GM23338 (cell line): ENCODE measurements around the gene PIGR. TPM values are rescaled to one million over a fixed set of nuclear protein-coding genes. Genes with fewer than 3 reads are reported as not detected.

Source experiments
- ATAC-seq: fragments of 200-7000 bp; cut with Tn5 transposase; 3 replicates; pipeline ENCODE4 v1.9.1; 2020
- DNase-seq: peaks from one replicate; pipeline ENCODE4 v3.0.0-alpha.2; 2015; ENCODE audit warnings: low spot score
- H2AFZ ChIP-seq: fragments of 200-600 bp; sonication (generic); 2 replicates; pipeline ENCODE4 v1.8.0; 2016; ENCODE audit warnings: antibody characterized with exemption, mild to moderate bottlenecking, moderate library complexity
- H3F3A ChIP-seq: fragments of 200-600 bp; sonication (generic); replicated peaks from 2 replicates; pipeline ENCODE4 v1.8.0; 2017; ENCODE audit warnings: antibody characterized with exemption, mixed run types, low read depth
- H3K27ac ChIP-seq: fragments of 200-600 bp; sonication (generic); 2 replicates; pipeline ENCODE4 v1.6.1; 2016; ENCODE audit warnings: low read depth
- H3K27me3 ChIP-seq: fragments of 200-600 bp; sonication (generic); 2 replicates; pipeline ENCODE4 v1.8.0; 2016; ENCODE audit warnings: mild to moderate bottlenecking, mixed run types, moderate library complexity; ENCODE audit not compliant: insufficient read depth
- H3K36me3 ChIP-seq: fragments of 200-600 bp; sonication (generic); 2 replicates; pipeline ENCODE4 v1.8.0; 2016; ENCODE audit warnings: mild to moderate bottlenecking; ENCODE audit not compliant: insufficient read depth
- H3K4me1 ChIP-seq: fragments of 200-600 bp; sonication (generic); 2 replicates; pipeline ENCODE4 v1.8.0; 2016; ENCODE audit warnings: mild to moderate bottlenecking, moderate library complexity; ENCODE audit not compliant: insufficient read depth
- H3K4me2 ChIP-seq: fragments of 200-600 bp; sonication (generic); 2 replicates; pipeline ENCODE4 v1.7.1; 2017; ENCODE audit warnings: mixed run types
- H3K4me3 ChIP-seq: fragments of 200-600 bp; sonication (generic); 2 replicates; pipeline ENCODE4 v1.6.1; 2016; ENCODE audit warnings: mixed run types
- H3K79me2 ChIP-seq: fragments of 200-600 bp; sonication (generic); replicated peaks from 2 replicates; pipeline ENCODE4 v1.8.0; 2017; ENCODE audit warnings: mild to moderate bottlenecking; ENCODE audit not compliant: insufficient read depth
- H3K9me2 ChIP-seq: fragments of 200-600 bp; sonication (generic); 2 replicates; pipeline ENCODE4 v1.8.0; 2017; ENCODE audit not compliant: insufficient read depth
- H4K20me1 ChIP-seq: fragments of 200-600 bp; sonication (generic); replicated peaks from 2 replicates; pipeline ENCODE4 v1.8.0; 2017; ENCODE audit warnings: mild to moderate bottlenecking; ENCODE audit not compliant: insufficient read depth
- H3K27ac Mint-ChIP-seq: 2 replicates; pipeline ENCODE4 v1.8.0; 2020; ENCODE audit warnings: inconsistent platforms, mild to moderate bottlenecking, moderate library complexity, mixed read lengths
- H3K27me3 Mint-ChIP-seq: 3 replicates; pipeline ENCODE4 v1.8.0; 2022; ENCODE audit warnings: low read depth, mild to moderate bottlenecking, moderate library complexity, mixed read lengths, inconsistent platforms; ENCODE audit not compliant: insufficient read depth, poor library complexity
- H3K36me3 Mint-ChIP-seq: 3 replicates; pipeline ENCODE4 v1.8.0; 2021; ENCODE audit warnings: low read depth, mild to moderate bottlenecking, inconsistent platforms, moderate library complexity, mixed read lengths
- H3K4me1 Mint-ChIP-seq: 3 replicates; pipeline ENCODE4 v1.8.0; 2020; ENCODE audit warnings: mild to moderate bottlenecking, inconsistent platforms, mixed read lengths
- H3K4me3 Mint-ChIP-seq: 3 replicates; pipeline ENCODE4 v1.8.0; 2021; ENCODE audit warnings: moderate library complexity, mild to moderate bottlenecking, inconsistent platforms, mixed read lengths
- H3K9me3 Mint-ChIP-seq: 3 replicates; pipeline ENCODE4 v1.8.0; 2020; ENCODE audit warnings: moderate library complexity, mild to moderate bottlenecking, inconsistent platforms, mixed read lengths
- CREB1 ChIP-seq: fragments of 250-450 bp; sonication (Bioruptor Pico); IDR thresholded peaks from 2 replicates; pipeline ENCODE4 v1.5.0; 2020; ENCODE audit warnings: low read depth, mild to moderate bottlenecking, moderate library complexity
- EZH2 ChIP-seq: fragments of 200-600 bp; sonication (generic); IDR thresholded peaks from one replicate; pipeline ENCODE4 v1.8.0; 2017; ENCODE audit warnings: antibody characterized with exemption, mild to moderate bottlenecking, low read depth; ENCODE audit not compliant: unreplicated experiment
- EZH2phosphoT487 ChIP-seq: fragments of 200-600 bp; sonication (generic); IDR thresholded peaks from one replicate; pipeline ENCODE4 v1.8.1; 2018; ENCODE audit warnings: antibody characterized with exemption; ENCODE audit not compliant: unreplicated experiment
- JUNB ChIP-seq: IDR thresholded peaks from one replicate; pipeline ENCODE4 v1.6.1; 2016; ENCODE audit warnings: antibody characterized with exemption; ENCODE audit not compliant: unreplicated experiment
- NANOG ChIP-seq: IDR thresholded peaks from 2 replicates; pipeline ENCODE4 v1.6.1; 2016; ENCODE audit warnings: antibody characterized with exemption, borderline replicate concordance
- POLR2AphosphoS5 ChIP-seq: IDR thresholded peaks from 2 replicates; pipeline ENCODE4 v1.6.1; 2016; ENCODE audit warnings: antibody characterized with exemption, low read depth
- STAT1 ChIP-seq: IDR thresholded peaks from one replicate; pipeline ENCODE4 v1.6.1; 2016; ENCODE audit warnings: antibody characterized with exemption; ENCODE audit not compliant: unreplicated experiment
- ZNF114 ChIP-seq: fragments of 250-450 bp; sonication (Bioruptor Pico); IDR thresholded peaks from 2 replicates; pipeline ENCODE4 v1.5.0; 2020; ENCODE audit warnings: mild to moderate bottlenecking, moderate library complexity
- ZNF331 ChIP-seq: fragments of 250-450 bp; sonication (Bioruptor Pico); IDR thresholded peaks from 2 replicates; pipeline ENCODE4 v1.5.0; 2020; ENCODE audit warnings: low read depth, mild to moderate bottlenecking, moderate library complexity
- polyA plus RNA-seq: library from polyadenylated mRNA; unstranded; fragments of >200 nt; fragmentation: Nextera tagmentation; extraction: Ambion mirVana; gene quantifications from 2 replicates; pipeline ENCODE4 v1.2.1, GENCODE V29; 2016
- total RNA-seq: library from RNA; depleted of rRNA; stranded (reverse); fragments of >200 nt; shearing (Covaris generic); gene quantifications from 2 replicates; pipeline ENCODE4 v1.2.3, GENCODE V29; 2014
- TF ChIP-seq, protein P1 (sequence below): IDR thresholded peaks from one replicate; pipeline ENCODE4 v1.6.1; 2018; ENCODE audit warnings: antibody characterized with exemption; ENCODE audit not compliant: unreplicated experiment
- TF ChIP-seq, protein P2 (sequence below): IDR thresholded peaks from 2 replicates; pipeline ENCODE4 v1.6.1; 2016; ENCODE audit warnings: antibody characterized with exemption
- TF ChIP-seq, protein P3 (sequence below), 2 experiments: fragments of 200-600 bp in 1 of 2; sonication (generic) in 1 of 2; conservative IDR thresholded peaks; 2 replicates each; pipeline versions ENCODE4 v1.5.1 to v1.6.1; 2016 to 2017; ENCODE audit warnings: antibody characterized with exemption in 2 of 2, low read depth in 2 of 2, mild to moderate bottlenecking in 2 of 2, moderate library complexity in 1 of 2

PIGR gene
- total and polyA plus RNA-seq, 2 experiments from 2014 or later = not detected

DNA sequence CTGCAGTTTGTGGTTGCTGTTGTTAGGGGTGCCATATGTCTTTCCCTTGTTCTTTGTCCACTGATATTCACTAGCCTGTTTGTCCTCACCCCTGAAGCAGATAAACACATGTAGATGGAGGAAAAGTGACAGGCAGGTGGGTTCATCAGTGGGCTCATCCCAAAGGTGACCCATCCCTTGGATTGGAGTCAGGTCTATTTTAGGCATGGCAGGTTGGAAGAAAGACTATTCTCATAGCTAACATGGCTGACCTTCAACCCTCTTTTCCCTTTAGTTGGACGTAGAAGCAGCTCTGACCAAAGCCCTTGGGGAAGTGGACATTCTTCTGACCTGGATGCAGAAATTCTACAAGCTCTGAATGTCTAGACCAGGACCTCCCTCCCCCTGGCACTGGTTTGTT, 43.6 kb downstream of the PIGR start (continued):
- TF ChIP-seq, protein P1, sequence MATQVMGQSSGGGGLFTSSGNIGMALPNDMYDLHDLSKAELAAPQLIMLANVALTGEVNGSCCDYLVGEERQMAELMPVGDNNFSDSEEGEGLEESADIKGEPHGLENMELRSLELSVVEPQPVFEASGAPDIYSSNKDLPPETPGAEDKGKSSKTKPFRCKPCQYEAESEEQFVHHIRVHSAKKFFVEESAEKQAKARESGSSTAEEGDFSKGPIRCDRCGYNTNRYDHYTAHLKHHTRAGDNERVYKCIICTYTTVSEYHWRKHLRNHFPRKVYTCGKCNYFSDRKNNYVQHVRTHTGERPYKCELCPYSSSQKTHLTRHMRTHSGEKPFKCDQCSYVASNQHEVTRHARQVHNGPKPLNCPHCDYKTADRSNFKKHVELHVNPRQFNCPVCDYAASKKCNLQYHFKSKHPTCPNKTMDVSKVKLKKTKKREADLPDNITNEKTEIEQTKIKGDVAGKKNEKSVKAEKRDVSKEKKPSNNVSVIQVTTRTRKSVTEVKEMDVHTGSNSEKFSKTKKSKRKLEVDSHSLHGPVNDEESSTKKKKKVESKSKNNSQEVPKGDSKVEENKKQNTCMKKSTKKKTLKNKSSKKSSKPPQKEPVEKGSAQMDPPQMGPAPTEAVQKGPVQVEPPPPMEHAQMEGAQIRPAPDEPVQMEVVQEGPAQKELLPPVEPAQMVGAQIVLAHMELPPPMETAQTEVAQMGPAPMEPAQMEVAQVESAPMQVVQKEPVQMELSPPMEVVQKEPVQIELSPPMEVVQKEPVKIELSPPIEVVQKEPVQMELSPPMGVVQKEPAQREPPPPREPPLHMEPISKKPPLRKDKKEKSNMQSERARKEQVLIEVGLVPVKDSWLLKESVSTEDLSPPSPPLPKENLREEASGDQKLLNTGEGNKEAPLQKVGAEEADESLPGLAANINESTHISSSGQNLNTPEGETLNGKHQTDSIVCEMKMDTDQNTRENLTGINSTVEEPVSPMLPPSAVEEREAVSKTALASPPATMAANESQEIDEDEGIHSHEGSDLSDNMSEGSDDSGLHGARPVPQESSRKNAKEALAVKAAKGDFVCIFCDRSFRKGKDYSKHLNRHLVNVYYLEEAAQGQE = no peak
- TF ChIP-seq JUNB (no peak), ZNF114 (CRISPR knock-in tag) (no peak), POLR2AphosphoS5 (no peak), CREB1 (CRISPR knock-in tag) (no peak), EZH2 (no peak)

DNA sequence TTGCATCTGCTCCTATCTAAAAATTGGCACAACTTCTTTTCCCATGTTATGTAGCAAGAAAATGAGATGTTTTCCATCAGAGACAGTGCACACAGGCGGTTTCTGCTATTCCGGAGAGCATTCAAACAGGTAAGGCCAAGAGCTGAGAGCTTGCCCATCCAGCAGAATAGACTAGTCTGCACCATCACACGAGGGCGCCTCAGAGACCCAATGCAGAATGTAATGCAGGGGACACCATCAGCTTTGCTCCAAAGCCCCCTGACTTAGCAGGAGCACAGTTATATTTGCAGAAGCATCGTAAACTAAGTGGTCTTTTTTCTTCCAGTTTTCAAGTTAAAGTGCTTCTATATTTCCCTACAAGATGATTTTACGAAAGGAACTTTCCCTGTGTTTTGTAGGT, 44.3 kb downstream of the PIGR start:
- Mint-ChIP-seq H3K4me3 (no peak overlapping the region), H3K9me3 (no peaks in the 10 kb centered on the region), H3K27me3 (peaks cover 5% of the 10 kb centered on the region), H3K27ac (no peak overlapping the region), H3K36me3 (no peaks in the 10 kb centered on the region), H3K4me1 (peaks cover 4% of the 10 kb centered on the region; the same call in 2 of the 3 replicates)
- Histone ChIP-seq H3K9me2 (no peaks in the 10 kb centered on the region), H3K27me3 (no peaks in the 10 kb centered on the region), H3K4me2 (no peak overlapping the region), H3K27ac (no peak overlapping the region), H3F3A (no peaks in the 10 kb centered on the region), H4K20me1 (no peaks in the 10 kb centered on the region), H2AFZ (no peak overlapping the region), H3K36me3 (no peaks in the 10 kb centered on the region), H3K4me1 (no peaks in the 10 kb centered on the region), H3K4me3 (no peak overlapping the region), H3K79me2 (no peaks in the 10 kb centered on the region)
- ATAC-seq (no peak), DNase-seq (no peak)
- TF ChIP-seq POLR2AphosphoS5 (no peak), ZNF331 (CRISPR knock-in tag) (no peak), EZH2phosphoT487 (no peak), NANOG (no peak), STAT1 (no peak), JUNB (no peak)
- TF ChIP-seq, protein P2, sequence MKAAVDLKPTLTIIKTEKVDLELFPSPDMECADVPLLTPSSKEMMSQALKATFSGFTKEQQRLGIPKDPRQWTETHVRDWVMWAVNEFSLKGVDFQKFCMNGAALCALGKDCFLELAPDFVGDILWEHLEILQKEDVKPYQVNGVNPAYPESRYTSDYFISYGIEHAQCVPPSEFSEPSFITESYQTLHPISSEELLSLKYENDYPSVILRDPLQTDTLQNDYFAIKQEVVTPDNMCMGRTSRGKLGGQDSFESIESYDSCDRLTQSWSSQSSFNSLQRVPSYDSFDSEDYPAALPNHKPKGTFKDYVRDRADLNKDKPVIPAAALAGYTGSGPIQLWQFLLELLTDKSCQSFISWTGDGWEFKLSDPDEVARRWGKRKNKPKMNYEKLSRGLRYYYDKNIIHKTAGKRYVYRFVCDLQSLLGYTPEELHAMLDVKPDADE = no peak
- TF ChIP-seq, protein P3, sequence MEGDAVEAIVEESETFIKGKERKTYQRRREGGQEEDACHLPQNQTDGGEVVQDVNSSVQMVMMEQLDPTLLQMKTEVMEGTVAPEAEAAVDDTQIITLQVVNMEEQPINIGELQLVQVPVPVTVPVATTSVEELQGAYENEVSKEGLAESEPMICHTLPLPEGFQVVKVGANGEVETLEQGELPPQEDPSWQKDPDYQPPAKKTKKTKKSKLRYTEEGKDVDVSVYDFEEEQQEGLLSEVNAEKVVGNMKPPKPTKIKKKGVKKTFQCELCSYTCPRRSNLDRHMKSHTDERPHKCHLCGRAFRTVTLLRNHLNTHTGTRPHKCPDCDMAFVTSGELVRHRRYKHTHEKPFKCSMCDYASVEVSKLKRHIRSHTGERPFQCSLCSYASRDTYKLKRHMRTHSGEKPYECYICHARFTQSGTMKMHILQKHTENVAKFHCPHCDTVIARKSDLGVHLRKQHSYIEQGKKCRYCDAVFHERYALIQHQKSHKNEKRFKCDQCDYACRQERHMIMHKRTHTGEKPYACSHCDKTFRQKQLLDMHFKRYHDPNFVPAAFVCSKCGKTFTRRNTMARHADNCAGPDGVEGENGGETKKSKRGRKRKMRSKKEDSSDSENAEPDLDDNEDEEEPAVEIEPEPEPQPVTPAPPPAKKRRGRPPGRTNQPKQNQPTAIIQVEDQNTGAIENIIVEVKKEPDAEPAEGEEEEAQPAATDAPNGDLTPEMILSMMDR (conservative IDR thresholded peaks at IDR 0.05; ENCODE audit: low read depth in 2 of 2) = peak in 1 of 2 experiments; percentile 25; a peak in 2 of 4 replicates
- TF ChIP-seq, protein P1 = no peak
